Gastrocnemius medialis (tissue), 4 donors: ENCODE data around the gene MOGAT1.

Experiments used
- CTCF ChIP-seq, 5 experiments: fragments of 450-650 bp in 3 of 5; fragments of 200-600 bp in 2 of 5; sonication (generic) in 2 of 5; IDR thresholded peaks in 4 of 5; conservative IDR thresholded peaks in 1 of 5; 1 replicate in 4 of 5; 2 replicates in 1 of 5; pipeline ENCODE4 v1.5.1; 2016 to 2019; ENCODE audit warnings: antibody characterized with exemption in 5 of 5, mild to moderate bottlenecking in 3 of 5, moderate library complexity in 3 of 5
- POLR2A ChIP-seq, 2 donors: fragments of 450-650 bp; IDR thresholded peaks; one replicate each; pipeline ENCODE4 v1.6.1; 2017; ENCODE audit warnings: antibody characterized with exemption in 2 of 2, mild to moderate bottlenecking in 2 of 2, moderate library complexity in 2 of 2

GRCh38 chr2:222671259-222672067 is at the start of gene MOGAT1:
- TF ChIP-seq CTCF (IDR thresholded peaks at IDR 0.05 in 4 of 5, conservative IDR thresholded peaks at IDR 0.05 in 1 of 5) (no peak), POLR2A (IDR thresholded peaks at IDR 0.05) (no peak)
